ENCODE measurements around the gene PAX8. TPM values are rescaled to one million over a fixed set of nuclear protein-coding genes. Genes with fewer than 3 reads are reported as not detected.

PAX8 gene
- polyA plus RNA-seq, 1 of the 3 experiments (the other 2 are of a cell fraction), result 0.23 TPM

DNA sequence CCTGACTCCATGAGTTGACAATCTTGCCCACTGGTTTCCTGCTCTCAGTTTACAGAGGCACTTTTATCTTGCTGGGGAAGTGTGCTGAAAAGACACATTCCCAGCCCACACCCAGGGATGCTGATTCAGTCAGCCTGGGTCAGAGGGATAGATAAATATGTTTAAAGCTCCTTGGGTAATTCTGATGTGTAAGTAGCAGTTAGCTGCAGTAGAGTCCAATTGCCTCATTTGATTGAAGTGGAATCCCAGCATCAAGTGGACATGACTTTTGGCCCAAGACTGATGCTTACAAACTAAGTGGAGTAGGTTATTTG lies 75.5 kb downstream of the PAX8 start:
- H3K4me2 ChIP-seq, result no peak overlapping the region
- no peaks in the 10 kb centered on the region for H4K20me1 ChIP-seq (ENCODE audit: insufficient read depth)
- TF ChIP-seq SIN3A (IDR thresholded peaks at IDR 0.05; ENCODE audit: borderline replicate concordance, low read depth, low read length), result no peak
- TF ChIP-seq JUND (IDR thresholded peaks at IDR 0.05), result no peak
- no peak for TF ChIP-seq NRF1 (IDR thresholded peaks at IDR 0.05; ENCODE audit: low read depth, low read length)
- TF ChIP-seq FOSL2 (IDR thresholded peaks at IDR 0.05; ENCODE audit: borderline replicate concordance, low read depth), result no peak
- no peak overlapping the region for H3K9ac ChIP-seq
- H2AFZ ChIP-seq (ENCODE audit: low read depth), result no peak overlapping the region
- CTCF ChIA-PET, result interaction anchor here (0.7 to 10.2 kb wide), 13 partner anchors 10 to 187 kb away, joined by 3 to 98 read pairs (median 7); partner anchors contain the start of gene PSD4
- peaks cover 2% of the 10 kb centered on the region; the same call in 1 of the 2 replicates for H3K27me3 ChIP-seq (ENCODE audit: insufficient read depth)
- H3K4me1 ChIP-seq (ENCODE audit: control insufficient read depth in 1 of 2, insufficient read depth in 2 of 2, low read depth in 1 of 2, low read length in 1 of 2), result no peaks in the 10 kb centered on the region; a peak in 1 of 4 replicates
- POLR2A ChIA-PET, result no interaction called here
- no peaks in the 10 kb centered on the region for H3K79me2 ChIP-seq (ENCODE audit: insufficient read depth)
- no peaks in the 10 kb centered on the region for H3K9me2 ChIP-seq
- H3K9me3 ChIP-seq, result no peaks in the 10 kb centered on the region
- H3F3A ChIP-seq (replicated peaks; ENCODE audit: insufficient read depth), result no peaks in the 10 kb centered on the region
- no peak for DNase-seq
- H3K4me3 ChIP-seq (ENCODE audit: low read depth in 2 of 2, low read length in 1 of 2), result no peak overlapping the region
- H3K36me3 ChIP-seq (replicated peaks in 1 of 2; ENCODE audit: control insufficient read depth in 1 of 2, insufficient read depth in 2 of 2, low read length in 1 of 2), result no peaks in the 10 kb centered on the region
- no peak overlapping the region for H3K27ac ChIP-seq (ENCODE audit: low read depth in 2 of 2, low read length in 1 of 2)

DNA sequence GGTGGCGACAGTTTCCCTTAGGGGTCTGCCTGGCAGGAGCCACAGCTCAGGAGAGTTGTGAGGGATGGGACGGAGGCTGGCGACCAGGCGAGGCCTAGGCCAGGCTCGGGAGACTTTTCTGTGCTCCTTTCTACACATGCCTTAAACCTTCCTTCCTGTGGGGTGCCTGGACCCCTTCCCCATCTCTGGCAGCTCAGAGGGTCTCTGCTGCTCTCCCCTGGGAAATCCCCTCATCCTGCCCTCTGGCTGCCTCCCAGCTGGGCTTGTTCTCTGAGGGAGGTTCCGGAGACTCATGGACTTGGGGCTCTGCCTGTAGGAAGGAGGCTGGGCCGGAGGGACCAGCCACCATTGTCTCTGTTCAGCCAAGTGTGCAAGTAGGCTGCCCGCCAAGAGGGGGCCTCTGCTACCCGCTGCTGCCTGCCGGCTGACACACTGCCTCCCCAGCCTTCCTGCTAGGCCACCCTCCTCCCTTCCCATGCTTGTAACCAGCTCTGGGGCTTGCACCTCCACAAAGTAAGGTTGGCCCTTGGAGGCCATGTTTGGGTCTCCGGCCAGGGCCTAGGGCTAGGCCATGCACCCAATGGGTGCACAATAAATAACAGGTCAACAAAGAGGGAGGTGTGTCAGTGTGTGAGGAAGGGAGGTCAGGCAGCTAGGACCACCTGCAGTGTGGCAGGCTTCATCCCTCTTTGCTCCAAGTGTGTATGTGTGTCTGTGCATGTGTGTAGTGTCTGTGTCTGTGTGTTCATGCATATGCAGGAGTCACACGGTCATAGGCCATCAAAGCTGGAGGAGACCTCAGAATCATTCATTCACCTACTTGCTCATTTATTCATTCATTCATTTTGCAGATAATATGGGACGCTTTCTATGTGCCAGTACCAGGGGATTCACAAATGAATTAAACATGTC lies 76.2 kb downstream of the PAX8 start:
- TF ChIP-seq TAF1 (IDR thresholded peaks at IDR 0.05; ENCODE audit: borderline replicate concordance, low read depth, low read length), result no peak
- TF ChIP-seq, protein P1, sequence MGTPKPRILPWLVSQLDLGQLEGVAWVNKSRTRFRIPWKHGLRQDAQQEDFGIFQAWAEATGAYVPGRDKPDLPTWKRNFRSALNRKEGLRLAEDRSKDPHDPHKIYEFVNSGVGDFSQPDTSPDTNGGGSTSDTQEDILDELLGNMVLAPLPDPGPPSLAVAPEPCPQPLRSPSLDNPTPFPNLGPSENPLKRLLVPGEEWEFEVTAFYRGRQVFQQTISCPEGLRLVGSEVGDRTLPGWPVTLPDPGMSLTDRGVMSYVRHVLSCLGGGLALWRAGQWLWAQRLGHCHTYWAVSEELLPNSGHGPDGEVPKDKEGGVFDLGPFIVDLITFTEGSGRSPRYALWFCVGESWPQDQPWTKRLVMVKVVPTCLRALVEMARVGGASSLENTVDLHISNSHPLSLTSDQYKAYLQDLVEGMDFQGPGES (IDR thresholded peaks at IDR 0.05; ENCODE audit: low read depth, low read length), result no peak
- TF ChIP-seq SMC3 (IDR thresholded peaks at IDR 0.05; ENCODE audit: low read depth, low read length), result no peak
- TF ChIP-seq RFX5 (IDR thresholded peaks at IDR 0.05; ENCODE audit: low read length), result no peak
- TF ChIP-seq SIN3A (IDR thresholded peaks at IDR 0.05; ENCODE audit: borderline replicate concordance, low read depth, low read length), result no peak
- no peak for TF ChIP-seq MAX (IDR thresholded peaks at IDR 0.05; ENCODE audit: low read depth)
- TF ChIP-seq, protein P2, sequence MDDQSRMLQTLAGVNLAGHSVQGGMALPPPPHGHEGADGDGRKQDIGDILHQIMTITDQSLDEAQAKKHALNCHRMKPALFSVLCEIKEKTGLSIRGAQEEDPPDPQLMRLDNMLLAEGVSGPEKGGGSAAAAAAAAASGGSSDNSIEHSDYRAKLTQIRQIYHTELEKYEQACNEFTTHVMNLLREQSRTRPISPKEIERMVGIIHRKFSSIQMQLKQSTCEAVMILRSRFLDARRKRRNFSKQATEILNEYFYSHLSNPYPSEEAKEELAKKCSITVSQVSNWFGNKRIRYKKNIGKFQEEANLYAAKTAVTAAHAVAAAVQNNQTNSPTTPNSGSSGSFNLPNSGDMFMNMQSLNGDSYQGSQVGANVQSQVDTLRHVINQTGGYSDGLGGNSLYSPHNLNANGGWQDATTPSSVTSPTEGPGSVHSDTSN (IDR thresholded peaks at IDR 0.05), result no peak
- TF ChIP-seq TEAD4 (IDR thresholded peaks at IDR 0.05; ENCODE audit: borderline replicate concordance, insufficient read depth), result no peak
- TF ChIP-seq EP300 (IDR thresholded peaks at IDR 0.05; ENCODE audit: borderline replicate concordance in 1 of 2, low read depth in 1 of 2, low read length in 1 of 2), result no peak
- TF ChIP-seq POLR2AphosphoS5 (IDR thresholded peaks at IDR 0.05; ENCODE audit: low read depth, low read length), result no peak
- TF ChIP-seq ELF1 (IDR thresholded peaks at IDR 0.05), result no peak
- no peak for TF ChIP-seq FOXJ3 (CRISPR knock-in tag; IDR thresholded peaks at IDR 0.05)
- no peak for TF ChIP-seq CHD2 (IDR thresholded peaks at IDR 0.05; ENCODE audit: low read length, partially characterized antibody)
- no peak for TF ChIP-seq RCOR1 (IDR thresholded peaks at IDR 0.05; ENCODE audit: low read length)
- no peak for TF ChIP-seq ZBTB33 (IDR thresholded peaks at IDR 0.05; ENCODE audit: borderline replicate concordance, low read depth)
- no peak for TF ChIP-seq CTCF (IDR thresholded peaks at IDR 0.05)
- POLR2A ChIA-PET, result no interaction called here
- H2AFZ ChIP-seq (ENCODE audit: low read depth), result no peak overlapping the region

More for the DNA sequence above, 76.2 kb downstream of the PAX8 start:
- no peak overlapping the region for H3K4me3 ChIP-seq (ENCODE audit: low read depth in 2 of 2, low read length in 1 of 2)
- 83% methylated on average over 9 of the region's 13 CpGs for WGBS (ENCODE audit: low lambda C conversion rate)
- no peaks in the 10 kb centered on the region for H3F3A ChIP-seq (replicated peaks; ENCODE audit: insufficient read depth)
- no peak overlapping the region for H3K9ac ChIP-seq
- CTCF ChIA-PET, result interaction anchor here (0.7 to 10.2 kb wide), 17 partner anchors 10 to 187 kb away, joined by 3 to 98 read pairs (median 7); partner anchors contain the start of gene PSD4
- H3K36me3 ChIP-seq (replicated peaks in 1 of 2; ENCODE audit: control insufficient read depth in 1 of 2, insufficient read depth in 2 of 2, low read length in 1 of 2), result no peaks in the 10 kb centered on the region
- no peak overlapping the region for H3K27ac ChIP-seq (ENCODE audit: low read depth in 2 of 2, low read length in 1 of 2)
- H4K20me1 ChIP-seq (ENCODE audit: insufficient read depth), result no peaks in the 10 kb centered on the region
- no peak for DNase-seq
- peaks cover 8% of the 10 kb centered on the region; the same call in 1 of the 2 replicates for H3K27me3 ChIP-seq (ENCODE audit: insufficient read depth)
- no peaks in the 10 kb centered on the region for H3K9me2 ChIP-seq
- H3K4me1 ChIP-seq (ENCODE audit: control insufficient read depth in 1 of 2, insufficient read depth in 2 of 2, low read depth in 1 of 2, low read length in 1 of 2), result no peaks in the 10 kb centered on the region; a peak in 1 of 4 replicates
- no peaks in the 10 kb centered on the region for H3K79me2 ChIP-seq (ENCODE audit: insufficient read depth)
- no peak overlapping the region for H3K4me2 ChIP-seq
- H3K9me3 ChIP-seq, result no peaks in the 10 kb centered on the region
